HG02623 (cell line): Measurements from ENCODE around the gene CMIP.

Experiments
- ATAC-seq: cut with Tn5 transposase; IDR thresholded peaks from one replicate; pipeline ENCODE4 v1.9.1; 2021; ENCODE audit warnings: moderate library complexity; ENCODE audit not compliant: unreplicated experiment

Gene CMIP

GRCh38 chr16:81599034-81599744 lies 154.6 kb downstream of the CMIP start:
- no peak for ATAC-seq

GRCh38 chr16:81600275-81600674 lies 155.7 kb downstream of the CMIP start:
- no peak for ATAC-seq

- no peak for ATAC-seq
These were observed 156.4 kb downstream of the CMIP start for GRCh38 chr16:81601008-81601428.

- no peak for ATAC-seq
These were observed 157.1 kb downstream of the CMIP start for GRCh38 chr16:81601601-81602255.

- no peak for ATAC-seq
These were observed 157.7 kb downstream of the CMIP start for GRCh38 chr16:81602256-81602776.

DNA sequence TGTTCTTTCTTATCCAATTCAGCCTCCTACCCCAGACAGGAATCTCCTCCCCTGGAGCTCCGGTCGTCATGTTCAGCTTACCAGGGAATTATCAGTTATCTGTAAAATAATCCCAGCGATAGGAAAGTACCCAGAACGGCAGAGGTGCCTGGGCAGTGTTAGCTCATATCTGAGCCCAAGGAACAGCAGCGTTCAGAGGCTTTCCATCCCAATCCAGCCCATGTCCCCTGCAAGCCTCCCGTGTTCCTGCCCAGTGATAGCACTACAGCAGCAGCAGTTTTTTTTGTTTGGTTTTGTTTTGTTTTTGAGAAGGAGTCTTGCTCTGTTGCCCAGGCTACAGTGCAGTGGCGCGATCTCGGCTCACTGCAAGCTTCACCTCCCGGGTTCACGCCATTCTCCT lies 158.2 kb downstream of the CMIP start:
- ATAC-seq = no peak

- ATAC-seq = no peak
These were observed 160.4 kb downstream of the CMIP start for GRCh38 chr16:81604960-81605383.

- no peak for ATAC-seq
These were observed 161.4 kb downstream of the CMIP start for GRCh38 chr16:81606039-81606438.

DNA sequence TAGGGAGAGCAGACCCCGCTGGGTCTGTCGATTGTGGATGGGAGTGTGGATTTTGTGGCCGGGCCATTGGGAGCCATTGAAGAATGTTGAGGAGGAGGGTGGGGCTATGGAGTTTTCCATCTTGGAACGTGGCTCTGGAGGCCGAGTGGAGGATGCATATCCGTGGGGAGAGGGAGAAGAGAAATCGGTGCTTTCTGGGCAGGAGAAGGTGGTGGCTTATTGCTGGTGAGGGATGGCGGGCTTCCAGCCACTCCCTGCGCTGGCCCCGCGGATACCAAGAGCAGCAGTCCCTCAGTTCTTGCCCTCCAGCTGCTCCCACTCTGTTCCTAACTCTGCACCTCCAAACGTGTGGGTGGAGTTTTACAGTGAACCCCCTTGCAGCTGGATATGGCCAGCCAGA lies 162.4 kb downstream of the CMIP start:
- ATAC-seq = no peak

- no peak for ATAC-seq
These were observed 163.4 kb downstream of the CMIP start for GRCh38 chr16:81607805-81608522.

DNA sequence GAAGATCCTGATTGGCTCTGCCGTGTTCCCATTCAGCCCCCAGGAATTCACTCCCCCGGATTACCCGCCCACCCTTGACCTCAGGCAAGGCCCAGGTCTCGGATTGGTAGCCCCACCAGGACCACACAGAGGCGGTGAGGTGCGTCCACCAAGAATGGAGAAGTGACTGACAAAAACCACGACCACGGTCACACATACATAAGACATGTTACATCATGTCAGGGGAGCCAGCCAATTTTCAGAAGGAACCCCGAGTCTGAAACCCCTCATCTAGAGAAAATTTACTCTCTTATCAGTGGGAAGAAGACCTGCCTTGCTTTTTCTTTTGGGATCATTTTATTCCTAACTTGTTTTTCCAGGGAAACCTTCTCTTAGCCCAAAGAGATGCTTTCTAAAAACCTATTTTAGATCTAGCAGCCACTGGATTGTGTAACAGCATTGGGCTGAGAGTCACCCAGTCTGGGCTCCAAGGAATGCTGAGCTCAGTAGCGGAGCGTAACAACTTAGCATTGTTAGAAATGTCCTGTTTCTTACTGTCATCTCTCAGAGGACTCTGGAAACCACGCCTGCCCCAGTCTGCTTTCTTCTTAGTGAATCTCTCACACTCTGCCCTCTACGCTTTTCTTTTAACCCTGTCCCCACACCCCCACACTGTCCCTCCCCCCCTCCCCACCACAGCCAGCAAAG lies 164.1 kb downstream of the CMIP start:
- ATAC-seq = no peak

DNA sequence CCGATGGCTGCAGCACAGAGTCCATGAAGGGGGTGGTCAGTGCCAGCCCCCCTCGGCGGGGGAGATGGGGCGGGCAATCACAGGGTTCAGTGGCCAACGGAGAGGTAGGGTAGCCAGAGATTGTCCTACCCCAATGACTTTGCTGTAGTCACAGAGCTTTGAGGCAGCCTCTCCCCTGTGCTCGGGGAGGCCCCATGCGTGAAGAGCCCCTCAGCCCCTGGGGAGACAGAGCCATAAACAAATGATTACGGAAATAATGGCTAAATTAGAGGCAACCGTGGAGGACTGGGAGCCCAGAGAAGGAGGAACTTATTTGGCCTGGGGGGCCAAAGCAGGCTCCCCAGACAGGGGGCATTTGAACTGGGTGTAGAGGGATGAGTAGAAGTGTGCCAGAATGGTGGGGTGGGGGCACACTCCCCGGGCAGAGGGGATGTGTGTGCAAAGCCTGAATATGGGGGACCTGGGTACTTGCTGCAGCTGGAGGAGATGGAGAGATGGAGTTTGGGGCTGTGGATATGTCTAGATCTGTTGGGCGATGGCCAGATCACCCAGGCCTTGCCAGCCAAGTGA lies 164.8 kb downstream of the CMIP start:
- no peak for ATAC-seq

- no peak for ATAC-seq
These were observed 165.7 kb downstream of the CMIP start for GRCh38 chr16:81610144-81610842.

DNA sequence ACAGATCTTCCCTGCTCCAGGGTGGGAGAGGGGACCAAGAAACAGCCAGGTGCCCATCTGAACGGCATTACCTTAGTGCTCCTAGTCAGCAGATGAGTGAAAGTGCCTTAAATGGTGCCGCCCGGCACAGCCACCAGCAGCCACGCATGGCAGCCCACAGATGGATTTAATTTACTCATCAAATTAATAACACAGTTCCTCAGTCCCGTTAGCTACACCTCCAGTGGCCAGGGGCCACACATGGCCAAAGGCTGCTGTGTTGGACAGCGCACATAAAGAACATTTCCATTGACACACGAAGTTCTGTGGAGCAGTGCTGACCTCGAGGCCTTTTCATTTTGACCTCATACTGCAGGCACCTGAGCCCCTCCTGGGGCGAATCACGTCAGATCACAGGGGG lies 166.3 kb downstream of the CMIP start:
- ATAC-seq = no peak

DNA sequence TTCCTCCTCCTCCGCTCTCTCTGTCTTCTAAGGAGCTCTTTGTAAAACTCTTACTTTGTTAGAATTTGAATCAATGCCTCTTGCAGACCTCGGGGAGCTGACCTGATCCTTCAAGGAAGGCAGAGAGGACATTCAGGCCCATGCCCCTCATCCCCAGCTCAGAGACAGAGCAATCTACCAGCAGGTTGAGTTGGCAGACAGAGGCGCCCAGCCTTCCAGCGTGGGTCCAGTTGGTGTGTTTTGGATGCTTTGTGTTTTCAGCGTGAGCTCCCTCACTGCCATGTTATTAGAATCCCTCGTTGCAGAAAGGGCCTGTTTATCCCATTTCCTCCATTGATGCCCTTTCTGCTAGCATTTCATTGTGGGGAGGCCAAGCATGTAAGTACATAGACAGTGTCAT lies 167.1 kb downstream of the CMIP start:
- ATAC-seq = no peak

DNA sequence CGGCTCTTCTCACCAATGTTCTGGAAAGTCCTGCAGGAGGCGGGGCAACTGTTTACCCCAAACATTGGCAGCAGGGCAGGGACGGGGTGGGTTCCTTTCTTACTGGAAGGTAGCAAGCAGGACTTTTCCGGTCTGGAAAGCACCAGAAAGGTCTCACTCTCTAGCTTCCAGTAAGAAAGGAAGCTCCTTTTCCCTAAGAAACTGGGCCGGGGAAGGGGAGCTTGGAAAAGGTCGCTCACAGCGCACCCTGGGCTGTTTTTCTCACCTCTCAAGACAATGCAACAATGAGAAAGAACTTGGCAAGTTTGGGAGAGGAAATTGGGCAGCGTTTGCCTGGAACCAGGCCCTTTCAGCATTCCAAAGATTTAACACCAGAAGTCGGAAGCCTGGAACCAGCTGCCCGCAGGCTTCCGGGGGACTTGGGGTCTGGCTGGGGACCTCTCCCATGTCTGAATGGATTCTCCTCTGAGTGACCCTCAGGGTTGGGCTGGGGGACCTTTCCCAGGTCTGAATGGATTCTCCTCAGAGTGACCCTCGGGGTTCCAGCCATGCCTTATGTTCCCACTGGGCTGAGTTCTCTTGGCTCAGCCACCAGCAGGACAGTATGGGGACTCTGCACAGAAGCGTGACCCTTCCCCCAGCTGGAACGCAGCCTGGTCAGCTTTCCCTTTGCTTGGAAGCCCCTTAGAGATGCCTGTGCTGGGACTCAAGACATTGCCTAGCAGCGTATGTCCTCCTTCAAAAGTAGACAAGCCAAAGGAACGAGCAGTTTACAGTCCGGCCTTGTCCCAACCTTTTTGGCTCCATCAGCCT lies 167.9 kb downstream of the CMIP start:
- no peak for ATAC-seq

GRCh38 chr16:81614171-81614570 lies 169.6 kb downstream of the CMIP start:
- no peak for ATAC-seq

DNA sequence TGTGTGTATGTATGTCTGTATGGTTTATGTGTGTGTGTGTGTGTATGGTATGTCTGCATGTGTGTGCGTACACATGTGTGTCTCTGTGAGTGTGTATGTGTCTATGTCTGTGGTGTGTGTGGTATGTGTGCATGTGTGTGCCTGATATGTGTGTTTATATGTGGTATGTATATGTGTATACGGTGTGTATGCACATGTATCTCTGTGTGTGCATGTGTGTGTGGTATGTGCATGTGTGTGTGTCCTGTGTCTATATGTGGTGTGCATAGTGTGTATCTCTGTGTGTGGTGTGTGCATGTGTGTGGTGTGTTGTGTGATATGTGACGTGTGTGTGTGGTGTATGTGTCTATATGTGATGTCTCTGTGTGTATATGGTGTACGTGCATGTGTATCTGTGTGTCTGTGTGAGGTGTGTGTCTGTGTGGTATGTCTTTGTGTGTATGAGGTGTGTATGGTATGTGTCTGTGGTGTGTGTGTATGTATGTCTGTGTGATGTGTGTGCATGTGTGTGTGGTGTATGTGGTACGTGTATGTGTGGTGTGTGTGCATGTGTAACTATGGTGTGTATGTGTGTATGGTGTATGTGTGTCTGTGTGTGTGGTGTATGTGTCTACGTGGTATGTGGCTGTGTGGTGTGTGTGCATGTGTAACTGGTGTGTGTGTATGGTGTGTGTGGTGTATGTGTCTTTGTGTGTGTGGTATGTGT lies 170.2 kb downstream of the CMIP start:
- no peak for ATAC-seq

- ATAC-seq = no peak
These were observed 170.8 kb downstream of the CMIP start for GRCh38 chr16:81615411-81615810.
